ENCODE results near the gene UBQLN4.

DNA sequence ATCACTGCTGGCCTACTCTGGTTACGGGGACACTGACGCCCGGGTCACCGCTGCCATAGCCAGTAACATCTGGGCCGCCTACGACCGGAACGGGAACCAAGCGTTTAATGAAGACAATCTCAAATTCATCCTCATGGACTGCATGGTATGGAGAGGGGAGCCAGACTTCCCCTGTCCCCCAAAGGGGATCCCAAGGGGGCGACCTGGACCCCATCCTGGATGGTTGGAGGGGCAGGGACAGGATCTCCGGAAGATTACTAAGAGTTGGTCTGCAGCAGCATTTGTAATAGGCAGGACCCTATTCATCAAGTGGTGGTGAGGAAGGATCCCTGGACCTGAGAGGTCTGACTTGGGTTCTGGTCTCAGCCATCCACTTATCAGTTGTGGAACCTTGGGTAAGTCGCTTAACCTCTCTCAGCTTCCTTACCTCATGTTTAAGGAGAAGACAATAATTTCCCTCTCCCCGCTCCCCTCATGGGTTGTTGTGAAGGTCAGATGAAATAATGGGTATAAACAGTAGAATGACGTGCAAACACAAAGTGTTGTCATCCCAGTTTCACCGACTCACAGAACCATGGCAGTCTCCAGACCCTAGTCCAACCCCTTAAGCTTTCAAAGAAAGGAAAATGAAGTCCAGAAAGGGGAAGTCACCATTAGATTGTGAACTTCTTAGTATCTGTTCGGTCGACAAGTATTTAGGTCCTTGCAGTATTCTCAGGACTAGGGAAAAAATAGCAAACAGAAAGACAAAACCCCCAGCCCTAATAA is 1.9 kb upstream of the UBQLN4 start:
- TF ChIP-seq POLR2A (IDR thresholded peaks at IDR 0.05; ENCODE audit: low read length) (no peak), GATA1 (IDR thresholded peaks at IDR 0.05; ENCODE audit: low read depth, low read length) (no peak)
